HepG2 (cell line): Measurements from ENCODE around the gene GNPNAT1. TPM values are rescaled to one million over a fixed set of nuclear protein-coding genes. Genes with fewer than 3 reads are reported as not detected.

Experiments used
- EEA1 ChIP-seq: sonication (generic); formaldehyde crosslinking; IDR thresholded peaks from 2 replicates; pipeline ENCODE4 v1.5.1; 2020; ENCODE audit warnings: mild to moderate bottlenecking, missing genetic modification reagents, borderline replicate concordance
- FOSL2 ChIP-seq: sonication (generic); formaldehyde crosslinking; IDR thresholded peaks from 2 replicates; pipeline ENCODE4 v1.4.0; 2020; ENCODE audit warnings: missing genetic modification reagents
- GPN1 ChIP-seq: sonication (generic); formaldehyde crosslinking; IDR thresholded peaks from 2 replicates; pipeline ENCODE4 v1.5.1; 2020; ENCODE audit warnings: missing genetic modification reagents, borderline replicate concordance
- ISL2 ChIP-seq: sonication (generic); formaldehyde crosslinking; IDR thresholded peaks from 2 replicates; pipeline ENCODE4 v1.5.0; 2020; ENCODE audit warnings: missing genetic modification reagents
- KLF9 ChIP-seq: IDR thresholded peaks from 2 replicates; pipeline ENCODE4 v1.6.1; 2016; ENCODE audit warnings: low read depth
- NR2C2 ChIP-seq: sonication (generic); formaldehyde crosslinking; IDR thresholded peaks from 2 replicates; pipeline ENCODE4 v1.4.0; 2020; ENCODE audit warnings: missing genetic modification reagents, mild to moderate bottlenecking, moderate library complexity, borderline replicate concordance
- PTBP1 ChIP-seq: fragments of 200-400 bp; formaldehyde crosslinking; IDR thresholded peaks from 2 replicates; pipeline ENCODE4 v1.6.1; 2018; ENCODE audit warnings: low read length, low read depth; ENCODE audit not compliant: poor library complexity, severe bottlenecking
- SMC3 ChIP-seq: IDR thresholded peaks from 2 replicates; pipeline ENCODE4 v1.6.1; 2011; ENCODE audit warnings: low read length, improper control_type of control experiment
- TAF15 ChIP-seq: fragments of 200-400 bp; formaldehyde crosslinking; IDR thresholded peaks from one replicate; pipeline ENCODE4 v1.6.1; 2018; ENCODE audit warnings: mild to moderate bottlenecking, low read depth, low read length; ENCODE audit not compliant: poor library complexity, severe bottlenecking
- YEATS4 ChIP-seq: sonication (generic); formaldehyde crosslinking; IDR thresholded peaks from 2 replicates; pipeline ENCODE4 v1.4.0; 2020; ENCODE audit warnings: missing genetic modification reagents, borderline replicate concordance
- ZKSCAN5 ChIP-seq: sonication (generic); formaldehyde crosslinking; IDR thresholded peaks from 2 replicates; pipeline ENCODE4 v1.5.1; 2020; ENCODE audit warnings: mild to moderate bottlenecking, missing genetic modification reagents
- ZNF337 ChIP-seq: sonication (generic); formaldehyde crosslinking; IDR thresholded peaks from 2 replicates; pipeline ENCODE4 v1.5.1; 2020; ENCODE audit warnings: missing genetic modification reagents, low read depth, mild to moderate bottlenecking, borderline replicate concordance
- polyA plus RNA-seq, 8 experiments: library from polyadenylated mRNA; depleted of rRNA in 3 of 8; stranded (reverse) in 7 of 8; unstranded in 1 of 8; fragments of >200 nt; fragmentation: Illumina TruSeq in 4 of 8; extraction: Trizol in 4 of 8; gene quantifications; 2 replicates each; pipeline versions ENCODE4 v1.2.1 to v1.2.3, GENCODE V29; 2011 to 2016; ENCODE audit warnings: low read depth in 4 of 8, missing spikeins in 1 of 8, mixed read lengths in 1 of 8; ENCODE audit not compliant: insufficient read depth in 1 of 8
- total RNA-seq, 5 experiments: library from RNA; depleted of rRNA; stranded (reverse); fragments of >200 nt; fragmentation: Illumina TruSeq; extraction: Trizol; gene quantifications; 2 replicates each; pipeline ENCODE4 v1.2.3, GENCODE V29; 2016; ENCODE audit warnings: low read depth in 1 of 5
- TF ChIP-seq, protein P1 (sequence below): sonication (generic); formaldehyde crosslinking; IDR thresholded peaks from 2 replicates; pipeline ENCODE4 v1.5.0; 2020; ENCODE audit warnings: missing genetic modification reagents, mild to moderate bottlenecking, borderline replicate concordance
- TF ChIP-seq, protein P2 (sequence below): sonication (generic); formaldehyde crosslinking; IDR thresholded peaks from 2 replicates; pipeline ENCODE4 v1.4.0; 2020; ENCODE audit warnings: mild to moderate bottlenecking, low read depth, missing genetic modification reagents
- TF ChIP-seq, protein P3 (sequence below): IDR thresholded peaks from 2 replicates; pipeline ENCODE4 v1.6.1; 2016; ENCODE audit warnings: missing compliant biosample characterization, missing genetic modification reagents, borderline replicate concordance
- TF ChIP-seq, protein P4 (sequence below): sonication (generic); formaldehyde crosslinking; IDR thresholded peaks from 2 replicates; pipeline ENCODE4 v1.9.0; 2021; ENCODE audit warnings: missing genetic modification reagents, borderline replicate concordance
- TF ChIP-seq, protein P5 (sequence below): sonication (generic); formaldehyde crosslinking; IDR thresholded peaks from 2 replicates; pipeline ENCODE4 v1.4.0; 2020; ENCODE audit warnings: missing genetic modification reagents
- TF ChIP-seq, protein P6 (sequence below): sonication (generic); formaldehyde crosslinking; IDR thresholded peaks from 2 replicates; pipeline ENCODE4 v1.4.0; 2020; ENCODE audit warnings: missing genetic modification reagents

GNPNAT1 gene
- total and polyA plus RNA-seq, 2 of the 13 experiments (the other 11 are each of a cell fraction or from before 2014, with no cell fraction given): 38.3 to 54.9 TPM

DNA sequence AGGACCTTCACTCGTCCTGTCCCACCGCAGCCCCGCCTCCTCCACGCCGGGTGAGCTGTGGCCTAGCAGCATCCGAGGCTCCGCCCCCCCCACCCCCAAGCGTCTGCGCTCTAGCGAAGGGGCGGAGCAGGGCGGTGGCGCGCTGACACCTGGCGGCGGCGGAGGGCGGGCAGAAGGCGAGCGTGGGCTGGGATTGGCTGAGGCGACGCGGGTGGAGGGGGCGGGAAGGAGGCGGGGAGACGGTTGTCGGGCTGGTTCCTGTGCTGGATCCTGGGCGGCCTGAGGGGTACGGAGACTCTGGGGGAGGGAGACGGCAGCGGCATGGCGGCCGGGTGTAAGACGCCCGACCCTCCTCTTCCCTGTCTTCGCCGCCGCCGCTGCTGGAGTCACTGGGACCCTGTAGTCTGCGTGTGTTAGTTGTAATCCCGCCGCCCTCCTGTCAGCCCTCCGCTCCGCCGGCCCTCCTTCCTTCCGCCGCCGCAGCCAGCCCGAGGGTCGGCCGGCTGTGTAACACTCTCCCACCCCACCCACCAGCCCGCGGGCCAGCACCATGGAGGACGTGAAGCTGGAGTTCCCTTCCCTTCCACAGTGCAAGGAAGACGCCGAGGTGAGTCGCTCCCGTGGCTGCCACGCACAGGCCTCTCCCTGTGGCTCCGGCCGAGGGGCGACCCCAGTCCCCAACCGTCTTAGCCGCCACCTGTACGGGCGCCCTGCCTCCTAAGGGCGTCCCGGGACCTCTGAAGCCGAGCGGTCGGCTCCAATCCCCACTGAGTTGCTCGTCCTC is 61.3 kb downstream of the GNPNAT1 start, which contains the start of gene STYX (continued):
- TF ChIP-seq, protein P1, sequence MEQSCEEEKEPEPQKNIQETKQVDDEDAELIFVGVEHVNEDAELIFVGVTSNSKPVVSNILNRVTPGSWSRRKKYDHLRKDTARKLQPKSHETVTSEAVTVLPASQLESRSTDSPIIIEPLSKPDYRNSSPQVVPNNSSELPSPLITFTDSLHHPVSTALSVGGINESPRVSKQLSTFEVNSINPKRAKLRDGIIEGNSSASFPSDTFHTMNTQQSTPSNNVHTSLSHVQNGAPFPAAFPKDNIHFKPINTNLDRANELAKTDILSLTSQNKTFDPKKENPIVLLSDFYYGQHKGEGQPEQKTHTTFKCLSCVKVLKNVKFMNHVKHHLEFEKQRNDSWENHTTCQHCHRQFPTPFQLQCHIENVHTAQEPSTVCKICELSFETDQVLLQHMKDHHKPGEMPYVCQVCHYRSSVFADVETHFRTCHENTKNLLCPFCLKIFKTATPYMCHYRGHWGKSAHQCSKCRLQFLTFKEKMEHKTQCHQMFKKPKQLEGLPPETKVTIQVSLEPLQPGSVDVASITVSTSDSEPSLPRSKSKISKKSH: peak; percentile 17; the same call in 1 of the 2 replicates
- TF ChIP-seq, protein P2, sequence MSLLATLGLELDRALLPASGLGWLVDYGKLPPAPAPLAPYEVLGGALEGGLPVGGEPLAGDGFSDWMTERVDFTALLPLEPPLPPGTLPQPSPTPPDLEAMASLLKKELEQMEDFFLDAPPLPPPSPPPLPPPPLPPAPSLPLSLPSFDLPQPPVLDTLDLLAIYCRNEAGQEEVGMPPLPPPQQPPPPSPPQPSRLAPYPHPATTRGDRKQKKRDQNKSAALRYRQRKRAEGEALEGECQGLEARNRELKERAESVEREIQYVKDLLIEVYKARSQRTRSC (CRISPR knock-in tag): no peak
- TF ChIP-seq, protein P3, sequence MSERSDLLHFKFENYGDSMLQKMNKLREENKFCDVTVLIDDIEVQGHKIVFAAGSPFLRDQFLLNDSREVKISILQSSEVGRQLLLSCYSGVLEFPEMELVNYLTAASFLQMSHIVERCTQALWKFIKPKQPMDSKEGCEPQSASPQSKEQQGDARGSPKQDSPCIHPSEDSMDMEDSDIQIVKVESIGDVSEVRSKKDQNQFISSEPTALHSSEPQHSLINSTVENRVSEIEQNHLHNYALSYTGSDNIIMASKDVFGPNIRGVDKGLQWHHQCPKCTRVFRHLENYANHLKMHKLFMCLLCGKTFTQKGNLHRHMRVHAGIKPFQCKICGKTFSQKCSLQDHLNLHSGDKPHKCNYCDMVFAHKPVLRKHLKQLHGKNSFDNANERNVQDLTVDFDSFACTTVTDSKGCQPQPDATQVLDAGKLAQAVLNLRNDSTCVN (CRISPR knock-in tag): no peak; the same call in 1 of the 2 replicates
- TF ChIP-seq, protein P4, sequence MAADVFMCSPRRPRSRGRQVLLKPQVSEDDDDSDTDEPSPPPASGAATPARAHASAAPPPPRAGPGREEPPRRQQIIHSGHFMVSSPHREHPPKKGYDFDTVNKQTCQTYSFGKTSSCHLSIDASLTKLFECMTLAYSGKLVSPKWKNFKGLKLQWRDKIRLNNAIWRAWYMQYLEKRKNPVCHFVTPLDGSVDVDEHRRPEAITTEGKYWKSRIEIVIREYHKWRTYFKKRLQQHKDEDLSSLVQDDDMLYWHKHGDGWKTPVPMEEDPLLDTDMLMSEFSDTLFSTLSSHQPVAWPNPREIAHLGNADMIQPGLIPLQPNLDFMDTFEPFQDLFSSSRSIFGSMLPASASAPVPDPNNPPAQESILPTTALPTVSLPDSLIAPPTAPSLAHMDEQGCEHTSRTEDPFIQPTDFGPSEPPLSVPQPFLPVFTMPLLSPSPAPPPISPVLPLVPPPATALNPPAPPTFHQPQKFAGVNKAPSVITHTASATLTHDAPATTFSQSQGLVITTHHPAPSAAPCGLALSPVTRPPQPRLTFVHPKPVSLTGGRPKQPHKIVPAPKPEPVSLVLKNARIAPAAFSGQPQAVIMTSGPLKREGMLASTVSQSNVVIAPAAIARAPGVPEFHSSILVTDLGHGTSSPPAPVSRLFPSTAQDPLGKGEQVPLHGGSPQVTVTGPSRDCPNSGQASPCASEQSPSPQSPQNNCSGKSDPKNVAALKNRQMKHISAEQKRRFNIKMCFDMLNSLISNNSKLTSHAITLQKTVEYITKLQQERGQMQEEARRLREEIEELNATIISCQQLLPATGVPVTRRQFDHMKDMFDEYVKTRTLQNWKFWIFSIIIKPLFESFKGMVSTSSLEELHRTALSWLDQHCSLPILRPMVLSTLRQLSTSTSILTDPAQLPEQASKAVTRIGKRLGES: no peak; the same call in 1 of the 2 replicates
- TF ChIP-seq, protein P5, sequence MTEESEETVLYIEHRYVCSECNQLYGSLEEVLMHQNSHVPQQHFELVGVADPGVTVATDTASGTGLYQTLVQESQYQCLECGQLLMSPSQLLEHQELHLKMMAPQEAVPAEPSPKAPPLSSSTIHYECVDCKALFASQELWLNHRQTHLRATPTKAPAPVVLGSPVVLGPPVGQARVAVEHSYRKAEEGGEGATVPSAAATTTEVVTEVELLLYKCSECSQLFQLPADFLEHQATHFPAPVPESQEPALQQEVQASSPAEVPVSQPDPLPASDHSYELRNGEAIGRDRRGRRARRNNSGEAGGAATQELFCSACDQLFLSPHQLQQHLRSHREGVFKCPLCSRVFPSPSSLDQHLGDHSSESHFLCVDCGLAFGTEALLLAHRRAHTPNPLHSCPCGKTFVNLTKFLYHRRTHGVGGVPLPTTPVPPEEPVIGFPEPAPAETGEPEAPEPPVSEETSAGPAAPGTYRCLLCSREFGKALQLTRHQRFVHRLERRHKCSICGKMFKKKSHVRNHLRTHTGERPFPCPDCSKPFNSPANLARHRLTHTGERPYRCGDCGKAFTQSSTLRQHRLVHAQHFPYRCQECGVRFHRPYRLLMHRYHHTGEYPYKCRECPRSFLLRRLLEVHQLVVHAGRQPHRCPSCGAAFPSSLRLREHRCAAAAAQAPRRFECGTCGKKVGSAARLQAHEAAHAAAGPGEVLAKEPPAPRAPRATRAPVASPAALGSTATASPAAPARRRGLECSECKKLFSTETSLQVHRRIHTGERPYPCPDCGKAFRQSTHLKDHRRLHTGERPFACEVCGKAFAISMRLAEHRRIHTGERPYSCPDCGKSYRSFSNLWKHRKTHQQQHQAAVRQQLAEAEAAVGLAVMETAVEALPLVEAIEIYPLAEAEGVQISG (CRISPR knock-in tag): peak; percentile 51; the same call in 1 of the 2 replicates
- TF ChIP-seq ISL2 (CRISPR knock-in tag) (0 out of 2 replicates have a peak, but pooled peaks have one; percentile 39), EEA1 (CRISPR knock-in tag) (no peak), FOSL2 (peak; percentile 12; the same call in 1 of the 2 replicates), NR2C2 (CRISPR knock-in tag) (peak; percentile 37; the same call in 1 of the 2 replicates), ZKSCAN5 (CRISPR knock-in tag) (no peak), YEATS4 (CRISPR knock-in tag) (peak; percentile 68; the same call in 1 of the 2 replicates), SMC3 (no peak), PTBP1 (no peak), GPN1 (CRISPR knock-in tag) (no peak), KLF9 (no peak), TAF15 (peak; percentile 17), ZNF337 (no peak)
- TF ChIP-seq, protein P6, sequence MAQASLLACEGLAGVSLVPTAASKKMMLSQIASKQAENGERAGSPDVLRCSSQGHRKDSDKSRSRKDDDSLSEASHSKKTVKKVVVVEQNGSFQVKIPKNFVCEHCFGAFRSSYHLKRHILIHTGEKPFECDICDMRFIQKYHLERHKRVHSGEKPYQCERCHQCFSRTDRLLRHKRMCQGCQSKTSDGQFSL (CRISPR knock-in tag): peak; percentile 89
